Right kidney (tissue), 1 donor: ENCODE results near the gene LRIG3.
"Not testable (repeated sequence)": the region's sequence is repeated elsewhere in the genome, so short reads cannot be mapped to it uniquely, and the experiment has no call there.

ENCODE experiments used
- DNase-seq: peaks from one replicate; pipeline ENCODE4 v3.0.0-alpha.2; 2016

Gene LRIG3

GRCh38 chr12:58858030-58858429, 62.3 kb downstream of the LRIG3 start:
- DNase-seq = no peak

- DNase-seq = not testable (repeated sequence)
Measured at GRCh38 chr12:58857206-58857605, 63.1 kb downstream of the LRIG3 start.

- DNase-seq = not testable (repeated sequence)
Measured at GRCh38 chr12:58855630-58856029, 64.7 kb downstream of the LRIG3 start.

GRCh38 chr12:58850826-58851225, 69.5 kb downstream of the LRIG3 start:
- DNase-seq = no peak

- DNase-seq = no peak
Measured at GRCh38 chr12:58847901-58848600, 72.3 kb downstream of the LRIG3 start.

GRCh38 chr12:58844161-58844560, 76.1 kb downstream of the LRIG3 start:
- no peak for DNase-seq

- DNase-seq = no peak
Measured at GRCh38 chr12:58841058-58841798, 79.1 kb downstream of the LRIG3 start.

GRCh38 chr12:58833853-58834252, 86.5 kb downstream of the LRIG3 start:
- no peak for DNase-seq

- DNase-seq = no peak
Measured at GRCh38 chr12:58832920-58833319, 87.4 kb downstream of the LRIG3 start.
